SU-DHL-6 (cell line): ENCODE measurements around the gene EXOC6B.

ENCODE experiments used
- EZH2phosphoT487 ChIP-seq: fragments of 200-600 bp; sonication (generic), shearing (Covaris generic); conservative IDR thresholded peaks from 2 replicates; pipeline ENCODE4 v1.6.1; 2018; ENCODE audit warnings: mild to moderate bottlenecking, antibody characterized with exemption, low read length, moderate library complexity, mixed read lengths
- TF ChIP-seq, protein P1 (sequence below): fragments of 200-600 bp; sonication (generic); IDR thresholded peaks from one replicate; pipeline ENCODE4 v1.5.1; 2017; ENCODE audit warnings: antibody characterized with exemption, mild to moderate bottlenecking, low read length, moderate library complexity; ENCODE audit not compliant: insufficient read depth, poor library complexity, severe bottlenecking

GRCh38 chr2:72143441-72144273, 682.2 kb downstream of the EXOC6B start:
- TF ChIP-seq, protein P1, sequence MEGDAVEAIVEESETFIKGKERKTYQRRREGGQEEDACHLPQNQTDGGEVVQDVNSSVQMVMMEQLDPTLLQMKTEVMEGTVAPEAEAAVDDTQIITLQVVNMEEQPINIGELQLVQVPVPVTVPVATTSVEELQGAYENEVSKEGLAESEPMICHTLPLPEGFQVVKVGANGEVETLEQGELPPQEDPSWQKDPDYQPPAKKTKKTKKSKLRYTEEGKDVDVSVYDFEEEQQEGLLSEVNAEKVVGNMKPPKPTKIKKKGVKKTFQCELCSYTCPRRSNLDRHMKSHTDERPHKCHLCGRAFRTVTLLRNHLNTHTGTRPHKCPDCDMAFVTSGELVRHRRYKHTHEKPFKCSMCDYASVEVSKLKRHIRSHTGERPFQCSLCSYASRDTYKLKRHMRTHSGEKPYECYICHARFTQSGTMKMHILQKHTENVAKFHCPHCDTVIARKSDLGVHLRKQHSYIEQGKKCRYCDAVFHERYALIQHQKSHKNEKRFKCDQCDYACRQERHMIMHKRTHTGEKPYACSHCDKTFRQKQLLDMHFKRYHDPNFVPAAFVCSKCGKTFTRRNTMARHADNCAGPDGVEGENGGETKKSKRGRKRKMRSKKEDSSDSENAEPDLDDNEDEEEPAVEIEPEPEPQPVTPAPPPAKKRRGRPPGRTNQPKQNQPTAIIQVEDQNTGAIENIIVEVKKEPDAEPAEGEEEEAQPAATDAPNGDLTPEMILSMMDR: no peak
- TF ChIP-seq EZH2phosphoT487: no peak
